Stimulated activated CD8-positive, alpha-beta memory T cell treated with anti-CD3 and anti-CD28 coated beads, Interleukin-15, amount 100 ng/mL, for 24 hours (primary cell): Measurements from ENCODE around the gene TMC6.
"Not testable (repeated sequence)": the region's sequence is repeated elsewhere in the genome, so short reads cannot be mapped to it uniquely, and the experiment has no call there.

Source experiments
- DNase-seq: peaks from one replicate; pipeline ENCODE4 v3.0.0-alpha.2; 2020; ENCODE audit warnings: low read depth

TMC6 gene

DNA sequence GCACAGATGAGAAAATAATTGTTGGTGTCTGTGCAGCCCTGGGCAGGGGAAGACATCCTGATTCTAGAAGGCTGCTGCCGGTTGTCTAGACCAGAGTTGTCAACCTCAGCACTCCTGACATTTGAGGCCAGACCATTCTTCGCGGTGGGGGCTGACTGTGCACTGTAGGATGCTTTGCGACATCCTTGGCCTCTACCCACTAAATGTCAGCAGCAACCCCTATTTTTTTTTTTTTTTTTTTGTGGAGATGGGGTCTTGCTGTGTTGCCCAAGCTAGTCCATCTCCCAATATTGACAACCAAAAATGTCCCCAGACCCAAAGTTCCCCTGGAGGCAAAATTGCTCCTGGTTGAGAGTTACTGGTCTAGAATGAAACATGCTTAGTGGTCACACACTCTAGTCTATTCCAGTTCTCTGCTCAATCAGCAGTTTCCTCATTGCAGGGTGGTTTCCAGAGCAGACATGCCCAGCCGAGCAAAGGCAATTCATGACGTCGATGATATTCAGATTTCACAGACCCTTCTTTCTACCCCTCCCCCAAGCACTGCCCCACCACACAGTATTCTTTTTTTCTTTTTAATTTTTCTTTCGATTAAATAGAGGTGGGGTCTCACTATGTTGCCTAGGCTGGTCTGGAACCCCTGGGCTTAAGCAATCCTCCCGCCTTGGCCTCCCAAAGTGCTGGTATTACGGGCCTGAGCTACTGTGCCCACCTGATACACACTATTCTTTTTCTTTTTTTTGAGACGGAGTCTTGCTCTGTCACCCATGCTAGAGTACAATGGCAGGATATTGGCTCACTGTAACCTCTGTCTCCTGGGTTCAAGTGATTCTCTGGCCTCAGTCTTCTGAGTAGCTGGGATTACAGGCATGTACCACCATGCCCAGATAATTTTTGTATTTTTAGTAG, 26.6 kb upstream of the TMC6 start:
- no peak for DNase-seq

DNA sequence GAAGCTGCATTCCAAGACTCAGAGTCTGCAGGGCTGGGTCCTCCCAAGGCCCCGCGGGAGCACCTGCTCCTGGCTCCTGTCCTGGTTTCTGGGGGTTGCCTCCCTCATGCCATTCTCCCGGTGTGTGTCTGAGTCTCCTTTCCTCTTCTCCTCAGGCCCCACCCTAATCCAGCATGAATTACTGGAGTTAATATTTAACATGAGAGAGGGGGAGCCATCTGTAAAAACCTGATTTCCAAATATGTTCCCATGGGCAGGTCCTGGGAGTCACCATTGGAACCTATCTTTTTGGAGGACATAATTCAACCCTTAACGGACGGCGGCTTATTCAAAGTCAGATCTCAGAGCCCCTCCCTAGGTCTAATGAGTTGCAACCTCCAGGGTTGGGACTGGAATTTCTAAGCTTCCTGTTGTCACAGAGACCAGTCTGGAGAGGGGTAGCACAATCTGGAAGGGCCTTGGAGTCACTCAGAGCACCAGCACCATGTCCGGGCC, 23.0 kb upstream of the TMC6 start:
- DNase-seq: no peak

DNA sequence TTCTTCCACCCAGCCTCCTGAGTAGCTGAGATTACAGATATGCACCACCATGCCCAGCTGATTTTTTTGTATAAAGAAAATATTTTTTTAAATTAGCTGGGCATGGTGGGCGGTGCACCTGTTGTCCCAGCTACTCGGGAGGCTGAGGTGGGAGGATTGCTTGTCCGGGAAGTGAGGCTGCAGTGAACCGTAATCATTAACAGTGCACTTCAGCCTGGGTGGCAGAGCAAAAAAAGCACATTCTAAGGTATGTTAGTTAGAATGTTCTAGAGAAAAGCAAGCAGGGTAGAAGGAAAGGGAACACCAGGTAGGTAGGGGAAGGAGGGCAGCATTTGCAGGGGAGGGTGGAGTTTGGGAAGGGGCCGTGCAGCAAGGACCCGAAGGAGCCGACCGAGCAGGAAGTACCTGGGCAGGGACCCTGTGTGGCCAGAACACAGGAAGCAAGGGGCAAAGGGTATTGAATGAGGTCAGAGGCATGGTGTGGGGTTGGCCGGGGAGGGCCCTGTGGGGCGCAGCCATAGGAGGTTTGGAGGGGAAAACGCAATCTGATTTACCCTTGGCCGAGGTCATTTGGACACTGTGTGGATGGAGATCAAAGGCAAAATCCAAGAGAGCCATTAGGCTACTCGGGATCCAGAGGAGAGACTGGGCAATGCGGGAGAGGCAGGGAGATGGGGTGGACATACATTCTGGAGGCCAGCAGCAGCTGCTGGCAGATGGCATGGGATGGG, 19.9 kb upstream of the TMC6 start:
- no peak for DNase-seq

DNA sequence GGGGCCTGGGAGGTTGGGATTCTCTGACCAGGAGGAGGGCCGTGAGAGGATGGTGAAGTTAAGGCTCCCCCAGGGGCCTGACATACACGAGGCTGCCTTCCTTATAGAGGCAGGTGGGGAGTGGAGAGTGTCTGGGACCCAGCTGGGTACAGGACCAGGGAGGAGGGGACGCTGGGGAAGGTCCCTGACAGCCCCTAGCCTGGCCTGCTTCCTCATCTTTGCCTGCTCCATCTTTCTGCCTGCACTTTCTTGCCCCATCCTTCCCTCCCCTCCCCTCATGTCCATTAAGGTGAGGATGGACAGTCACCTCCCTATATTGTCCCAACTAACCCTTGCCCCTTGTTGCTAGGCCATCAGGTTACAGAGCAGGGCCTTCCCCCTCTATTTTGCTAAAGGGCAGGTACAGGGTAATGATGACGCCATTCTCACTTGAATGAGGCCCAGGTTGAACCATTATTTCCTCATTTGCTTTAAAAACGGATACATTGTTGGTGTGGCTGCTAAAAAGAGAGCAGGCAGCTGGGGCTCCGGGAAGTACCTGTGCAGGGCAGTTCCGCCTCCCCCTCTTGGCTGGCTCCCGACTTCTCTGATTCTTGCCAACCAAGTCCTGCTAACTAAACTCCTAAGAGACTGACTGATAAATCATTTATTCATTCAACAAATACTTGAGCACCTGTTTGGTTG, 18.9 kb upstream of the TMC6 start:
- no peak for DNase-seq

DNA sequence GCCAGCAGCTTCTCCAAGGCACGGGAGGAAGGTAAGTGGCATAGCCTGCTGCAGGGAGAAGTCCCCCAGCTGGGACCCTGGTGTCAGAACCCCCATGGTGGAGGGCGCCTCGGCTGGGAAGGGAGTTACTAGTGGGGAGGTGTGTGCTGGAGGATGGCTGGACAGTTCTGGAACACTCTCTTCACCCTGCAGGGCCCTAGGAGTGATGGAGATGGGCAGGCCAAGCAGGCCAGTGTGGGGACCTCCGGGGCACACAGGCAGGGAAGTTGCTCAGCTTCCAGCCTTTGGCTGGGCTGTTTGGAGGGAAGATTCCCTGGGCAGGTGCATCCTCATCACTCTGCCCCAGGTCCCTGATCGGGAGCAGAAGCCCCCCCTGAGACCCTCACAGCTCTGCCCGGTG, 18.3 kb upstream of the TMC6 start:
- DNase-seq: no peak

DNA sequence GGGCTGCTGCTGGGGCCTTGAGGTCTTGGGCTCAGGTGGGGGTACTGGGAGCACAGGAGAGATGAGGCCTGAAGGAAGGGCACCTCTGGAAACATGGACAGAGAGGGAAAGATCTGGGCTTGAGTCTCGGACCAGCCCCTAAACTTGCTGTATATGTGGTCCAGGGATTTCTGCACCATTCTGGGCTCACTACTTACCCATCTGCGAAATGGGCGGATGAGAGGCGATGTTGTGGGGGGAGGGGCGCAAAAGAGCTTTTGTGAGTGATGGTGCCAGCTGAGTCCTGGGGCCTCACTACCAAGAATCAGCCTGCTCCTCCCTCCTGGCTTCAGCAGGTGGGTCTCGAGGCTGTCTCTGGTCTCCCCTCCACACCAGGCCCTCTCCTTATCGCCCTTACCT, 17.9 kb upstream of the TMC6 start:
- DNase-seq: no peak

DNA sequence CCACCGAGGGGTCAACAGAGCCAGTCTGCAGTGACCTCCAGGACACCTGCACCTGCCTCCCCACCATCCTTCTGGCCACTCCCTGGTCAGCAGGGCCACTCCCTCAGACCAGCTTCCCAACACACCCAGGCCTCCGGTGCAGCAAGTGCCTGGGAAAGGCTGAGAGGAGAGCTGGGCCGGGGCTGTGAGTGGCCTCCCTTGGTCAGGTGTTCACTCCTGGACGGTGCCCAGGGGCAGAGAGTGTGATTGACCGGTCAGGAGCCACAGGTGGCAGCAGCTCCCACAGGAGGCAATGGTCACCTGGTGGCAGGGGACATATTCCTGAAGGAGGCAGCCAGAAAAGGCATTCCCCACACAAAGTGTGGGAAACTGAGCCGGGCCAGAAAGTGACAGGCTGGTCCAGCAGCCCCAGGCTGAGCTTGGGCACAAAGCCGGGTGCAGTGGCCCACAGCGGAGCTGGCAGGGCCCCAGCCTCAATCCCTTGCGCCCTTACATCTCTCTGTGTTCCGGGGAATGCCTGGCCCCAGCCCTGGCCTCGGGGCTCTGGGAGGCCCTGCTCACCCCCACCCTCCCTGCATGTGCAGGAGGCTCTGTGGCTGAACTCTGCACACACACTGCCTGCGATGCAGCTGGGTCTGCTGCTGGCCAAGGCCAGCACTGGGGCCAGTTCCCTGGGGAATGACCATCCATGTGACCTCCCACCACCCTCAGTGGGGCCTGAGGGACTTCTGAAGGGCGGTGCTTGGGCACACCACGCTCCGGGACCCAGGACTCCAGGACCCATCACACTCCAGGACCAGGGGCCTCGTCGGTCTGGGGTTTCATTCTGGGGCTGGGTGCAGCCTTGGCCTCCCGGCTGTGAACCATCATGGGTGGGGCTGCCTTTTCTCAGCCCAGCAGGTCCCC, 16.4 kb upstream of the TMC6 start:
- DNase-seq: no peak

DNA sequence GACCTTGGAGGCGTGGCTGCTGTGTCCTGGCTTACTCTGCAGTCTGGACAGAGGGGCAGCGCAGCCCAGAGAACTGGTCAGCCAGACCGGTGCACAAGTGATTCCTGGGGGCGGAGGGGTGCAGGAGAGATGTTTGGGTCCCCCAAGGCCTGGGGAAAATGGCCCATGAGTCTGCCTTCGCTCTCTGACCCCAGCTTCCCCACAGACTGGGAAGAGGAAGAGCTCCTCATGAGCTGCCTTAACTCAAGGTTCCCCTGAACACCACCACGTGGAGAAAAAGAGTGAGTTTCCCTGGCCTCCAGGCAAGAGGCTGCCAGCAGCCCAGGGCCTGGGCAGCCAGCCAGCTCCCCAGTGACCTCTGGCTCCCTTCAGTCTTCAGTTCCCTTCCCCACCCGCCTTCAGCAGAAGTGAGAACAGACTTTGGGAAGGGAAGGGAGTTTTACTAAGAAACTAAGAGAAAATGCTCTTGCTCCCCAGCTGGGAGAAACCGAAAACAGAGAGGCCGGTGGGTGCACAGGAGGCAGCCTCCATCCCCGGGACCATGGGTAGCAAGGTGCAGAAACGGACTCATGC, 15.7 kb upstream of the TMC6 start:
- no peak for DNase-seq

DNA sequence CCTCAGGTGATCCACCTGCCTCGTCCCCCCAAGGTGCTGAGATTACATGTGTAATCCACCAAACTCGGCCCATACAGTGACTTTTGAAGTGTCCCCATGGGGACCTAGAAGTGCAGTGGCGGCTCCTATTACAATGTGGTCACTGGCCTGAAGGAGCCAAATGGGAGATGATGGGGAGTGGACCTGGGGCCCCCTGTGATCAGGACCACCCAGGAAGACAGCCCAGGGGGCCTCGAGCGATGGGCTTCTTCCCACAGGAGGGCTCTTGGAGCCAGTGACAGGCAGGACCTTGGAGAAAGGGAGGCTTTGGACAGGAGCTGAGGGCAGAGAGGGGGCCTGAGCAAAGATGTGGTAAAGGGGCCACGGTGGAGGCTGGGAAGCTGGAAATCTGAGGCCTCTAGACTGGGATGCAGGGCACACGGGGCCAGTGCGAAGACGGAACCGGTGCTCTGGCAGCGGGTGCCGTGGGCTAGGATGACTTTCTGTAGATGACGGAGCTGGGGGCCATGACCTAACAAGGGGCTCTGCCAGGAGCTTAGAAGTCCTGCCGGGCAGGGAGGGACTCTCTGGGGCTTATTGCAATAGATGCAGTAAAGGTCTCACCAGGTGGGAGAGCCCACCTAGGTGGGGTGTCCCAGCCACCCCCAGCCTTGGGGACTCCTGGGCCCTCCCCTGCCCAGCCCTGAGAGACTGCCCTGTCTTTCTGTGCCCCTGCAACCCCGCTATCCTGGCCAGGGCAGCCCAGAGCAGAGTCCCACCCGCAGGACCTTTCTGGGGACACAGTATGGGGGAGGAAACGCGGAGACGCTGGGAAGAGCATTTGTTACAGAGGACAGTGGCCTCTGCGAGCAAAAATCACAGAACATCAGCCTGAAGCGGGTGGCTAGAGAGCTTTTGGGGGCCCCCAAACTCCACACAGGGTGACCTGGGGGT, 14.9 kb upstream of the TMC6 start:
- DNase-seq: no peak

DNA sequence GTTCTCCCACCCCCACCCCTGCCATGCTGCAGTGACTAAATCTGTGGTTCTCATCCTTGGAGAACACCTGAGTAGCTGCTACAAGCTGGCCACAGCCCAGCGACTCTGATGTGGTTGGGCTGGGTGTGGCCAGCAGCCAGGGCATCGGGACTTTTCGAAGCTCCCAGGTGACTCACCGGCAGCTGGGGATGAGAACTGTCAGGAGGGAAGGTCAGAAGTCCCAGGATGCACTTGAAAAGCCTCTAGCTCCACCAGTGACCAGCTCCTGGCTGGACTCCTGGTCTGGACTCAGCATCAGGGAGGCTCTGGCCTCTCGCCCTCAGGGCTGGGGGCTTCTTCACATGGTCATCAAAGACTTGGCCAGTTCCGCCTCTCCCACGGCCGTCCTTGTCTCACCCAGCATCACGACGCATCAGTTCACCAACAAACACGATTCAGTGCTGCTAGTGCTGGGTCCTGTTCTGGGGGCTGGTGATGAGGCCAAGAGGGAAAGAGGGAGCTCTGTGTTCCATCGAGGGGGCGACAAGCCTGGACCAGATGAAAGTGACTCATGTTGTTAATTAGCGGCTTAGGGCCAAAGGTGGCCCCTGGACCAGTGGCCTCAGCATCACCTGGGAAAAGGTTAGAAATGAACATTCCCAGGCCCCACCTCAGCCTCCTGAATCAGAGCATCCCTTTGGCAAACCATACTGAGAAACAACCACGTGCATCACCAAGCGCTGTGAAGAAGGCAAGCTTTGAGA, 13.7 kb upstream of the TMC6 start:
- DNase-seq: no peak

DNA sequence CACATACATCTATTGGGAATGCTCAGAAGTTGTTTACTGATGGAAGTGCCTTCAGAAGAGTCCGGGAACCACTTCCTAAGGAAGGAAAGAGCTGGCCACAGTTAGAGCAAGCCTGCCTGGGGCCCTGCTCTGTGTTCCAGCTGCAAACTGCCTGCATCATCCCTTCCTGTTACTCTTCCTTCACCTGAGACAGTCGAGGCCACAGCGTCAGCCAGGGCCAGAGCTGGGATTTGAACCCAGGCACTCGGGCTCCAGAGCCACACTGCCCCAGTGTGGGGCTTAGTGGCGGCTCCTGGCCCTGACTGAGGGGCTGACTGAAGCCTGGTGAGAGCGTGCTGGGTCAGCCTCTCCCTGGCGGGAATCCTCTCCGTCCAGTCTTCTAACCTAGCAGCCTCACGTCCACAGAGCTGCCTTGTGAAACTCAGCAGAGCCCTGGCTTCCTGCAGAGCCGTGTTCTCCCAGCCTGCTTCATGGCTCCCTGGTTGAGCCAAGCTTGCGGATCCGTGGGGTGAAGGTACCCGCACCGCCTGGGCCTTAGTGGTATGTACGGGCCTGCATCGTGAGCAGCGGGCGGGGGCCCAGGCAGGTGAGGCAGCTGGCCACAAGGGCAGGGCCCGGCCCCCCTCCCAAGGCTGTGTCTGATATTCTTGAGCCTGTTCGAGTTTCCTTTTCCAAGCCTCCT, 13.0 kb upstream of the TMC6 start:
- no peak for DNase-seq

DNA sequence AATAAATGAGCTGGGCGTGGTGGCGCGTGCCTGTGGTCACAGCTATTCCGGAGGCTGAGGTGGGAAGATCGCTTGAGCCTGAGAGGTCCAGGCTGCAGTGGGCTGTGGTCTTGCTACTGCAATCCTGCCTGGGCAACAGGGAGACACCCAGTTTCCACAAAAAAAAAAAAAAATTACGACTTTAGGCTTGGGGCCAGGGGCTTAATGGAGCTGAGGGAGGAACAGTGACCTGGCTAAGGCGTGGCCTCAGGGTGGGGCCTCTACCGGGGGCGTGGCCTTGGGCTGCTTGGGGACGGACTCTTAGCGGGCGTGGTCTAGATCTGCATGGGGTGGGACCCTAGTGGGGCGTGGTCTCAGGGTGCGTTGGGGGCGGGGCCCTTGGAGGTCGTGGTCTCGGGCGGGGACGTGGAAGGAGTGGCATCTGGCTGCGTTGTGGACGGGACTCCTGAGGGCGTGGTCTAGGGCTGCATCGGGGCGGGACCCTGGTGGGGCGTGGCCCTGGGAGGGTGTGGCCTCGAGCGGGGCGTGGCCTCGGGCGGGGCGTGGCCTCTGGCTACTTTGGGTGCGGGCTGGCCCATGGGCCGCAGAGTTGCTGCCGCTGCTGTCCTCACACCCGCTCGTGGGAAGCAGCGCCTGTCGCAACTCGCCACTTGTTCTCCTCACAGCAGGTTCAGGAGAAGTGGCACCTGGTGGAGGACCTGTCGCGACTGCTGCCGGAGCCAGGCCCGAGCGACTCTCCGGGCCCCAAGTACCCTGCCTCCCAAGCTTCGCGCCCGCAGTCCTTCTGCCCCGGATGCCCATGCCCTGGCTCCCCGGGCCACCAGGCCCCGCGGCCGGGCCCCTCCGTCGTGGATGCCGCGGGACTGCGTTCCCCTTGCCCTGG, 11.9 kb upstream of the TMC6 start:
- DNase-seq: peak; percentile 85

DNA sequence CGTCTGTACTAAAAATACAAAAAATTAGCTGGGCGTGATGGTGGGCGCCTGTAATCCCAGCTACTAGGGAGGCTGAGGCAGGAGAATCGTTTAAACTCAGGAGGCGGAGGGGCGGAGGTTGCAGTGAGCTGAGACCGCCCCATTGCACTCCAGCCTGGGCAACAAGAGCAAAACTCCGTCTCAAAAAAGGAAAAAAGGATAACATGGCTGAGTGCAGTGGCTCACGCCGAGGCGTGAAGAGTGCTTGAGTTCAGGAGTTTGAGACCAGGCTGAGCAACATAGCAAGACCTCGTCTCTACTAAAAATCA, 11.3 kb upstream of the TMC6 start:
- not testable (repeated sequence) for DNase-seq

DNA sequence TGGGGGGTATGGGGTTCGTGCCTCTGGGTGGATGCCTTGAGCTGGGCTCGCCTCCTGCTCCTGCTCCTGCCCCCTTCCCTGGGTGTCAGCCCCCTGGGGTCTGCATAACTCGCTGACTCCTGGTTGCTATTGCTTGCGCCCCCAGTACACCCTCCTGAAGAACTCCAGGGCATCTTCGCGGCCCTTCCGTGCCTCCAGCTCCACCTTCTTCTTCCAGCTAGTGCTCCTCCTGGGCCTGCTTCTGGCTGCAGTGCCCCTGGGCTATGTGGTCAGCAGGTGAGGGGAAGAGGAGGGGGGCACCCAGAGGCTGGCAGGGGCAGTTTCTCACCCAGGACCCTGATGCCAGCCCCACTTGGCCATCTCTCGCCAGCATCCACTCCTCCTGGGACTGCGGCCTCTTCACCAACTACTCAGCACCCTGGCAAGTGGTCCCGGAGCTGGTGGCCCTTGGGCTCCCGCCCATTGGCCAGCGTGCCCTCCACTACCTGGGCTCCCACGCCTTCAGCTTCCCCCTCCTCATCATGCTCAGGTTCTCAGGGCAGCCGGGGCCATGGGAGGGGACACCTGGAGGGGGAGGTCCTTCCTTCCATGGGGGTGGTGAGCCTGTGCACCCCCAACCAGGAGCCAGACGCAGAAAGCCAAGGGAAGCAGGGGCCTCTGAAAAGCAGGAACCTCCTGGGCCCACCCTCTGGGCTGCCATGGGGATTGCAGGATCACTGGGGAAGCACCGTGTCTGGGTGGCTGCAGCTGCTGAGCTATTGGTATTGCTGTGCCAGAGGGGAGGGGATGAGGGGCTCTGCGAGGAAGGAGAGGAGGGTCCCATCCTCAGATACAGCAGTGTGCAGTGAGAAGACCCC, 9.9 kb upstream of the TMC6 start:
- DNase-seq: no peak

DNA sequence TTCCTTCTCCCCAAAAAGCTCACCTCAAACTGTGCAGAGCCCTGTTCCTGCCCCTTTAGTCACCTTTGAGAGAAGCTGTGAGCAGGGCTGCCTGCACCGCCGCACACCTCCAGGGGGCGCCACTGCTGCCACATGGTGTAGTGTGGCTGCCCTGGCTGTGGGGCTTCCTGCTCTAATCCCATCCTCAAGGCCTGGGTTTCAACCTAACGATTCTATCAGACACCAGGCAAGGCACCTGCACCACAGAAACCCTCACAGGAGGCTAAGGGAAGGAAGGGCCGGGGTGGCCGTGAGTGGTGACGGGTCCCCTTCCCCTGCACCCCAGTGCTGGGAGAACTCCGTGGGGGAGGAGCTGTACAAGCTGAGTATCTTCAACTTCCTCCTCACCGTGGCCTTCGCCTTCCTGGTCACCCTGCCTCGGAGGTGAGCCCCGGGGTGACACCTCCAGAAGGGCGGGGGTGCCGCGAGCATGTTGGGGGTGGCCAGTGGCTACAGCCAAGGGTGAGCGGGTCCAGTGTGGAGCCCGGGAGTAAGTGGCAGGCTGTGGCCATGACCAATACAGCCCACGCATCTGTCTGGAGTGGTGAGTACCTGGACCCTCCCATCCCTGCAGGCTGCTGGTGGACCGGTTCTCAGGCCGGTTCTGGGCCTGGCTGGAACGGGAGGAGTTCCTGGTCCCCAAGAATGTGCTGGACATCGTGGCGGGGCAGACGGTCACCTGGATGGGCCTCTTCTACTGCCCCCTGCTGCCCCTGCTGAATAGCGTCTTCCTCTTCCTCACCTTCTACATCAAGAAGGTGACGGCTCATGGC, 9.0 kb upstream of the TMC6 start:
- no peak for DNase-seq

DNA sequence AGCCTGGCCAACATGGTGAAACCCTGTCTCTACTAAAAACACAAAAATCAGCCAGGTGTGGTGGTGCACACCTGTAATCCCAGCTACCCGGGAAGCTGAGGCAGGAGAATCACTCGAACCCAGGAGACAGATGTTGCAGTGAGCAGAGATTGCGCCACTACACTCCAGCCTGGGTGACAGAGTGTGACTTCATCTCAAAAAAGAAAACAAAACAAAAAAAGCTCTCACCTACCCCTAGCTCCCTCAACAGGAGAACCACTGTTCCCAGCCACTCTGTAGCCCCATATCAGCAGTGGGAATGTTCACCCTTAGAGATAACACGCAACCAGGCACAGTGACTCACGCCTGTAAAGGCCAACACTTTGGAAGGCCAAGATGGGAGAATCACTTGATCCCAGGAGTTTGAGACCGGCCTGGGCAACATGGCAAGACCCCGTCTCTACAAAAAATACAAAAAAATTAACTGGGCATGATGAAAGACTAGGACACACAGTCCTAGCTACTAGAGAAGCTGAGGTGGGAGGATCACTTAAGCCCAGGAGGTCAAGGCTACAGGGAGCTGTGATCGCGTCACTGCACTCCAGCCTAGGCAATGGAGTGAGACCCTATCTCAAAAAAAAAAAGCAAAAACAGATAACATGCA, 7.4 kb upstream of the TMC6 start:
- DNase-seq: no peak
